ENCODE results near the gene CFL2.

CFL2 gene

GRCh38 chr14:34692348-34692747 is 22.0 kb downstream of the CFL2 start:
- Histone ChIP-seq H3K27me3 (ENCODE audit: insufficient read depth, poor library complexity, severe bottlenecking) (no peaks in the 10 kb centered on the region), H3K36me3 (ENCODE audit: low read depth) (no peaks in the 10 kb centered on the region), H3K4me1 (ENCODE audit: insufficient read depth, poor library complexity, severe bottlenecking) (peaks cover 9% of the 10 kb centered on the region), H3K9me3 (ENCODE audit: severe bottlenecking) (no peaks in the 10 kb centered on the region), H3K4me3 (ENCODE audit: severe bottlenecking) (no peak overlapping the region), H3K27ac (ENCODE audit: poor library complexity, severe bottlenecking) (no peak overlapping the region)
- no peak for TF ChIP-seq CTCF (IDR thresholded peaks at IDR 0.05; ENCODE audit: poor library complexity, severe bottlenecking)
- DNase-seq (ENCODE audit: low spot score) (no peak), ATAC-seq (ENCODE audit: low read depth) (no peak)

- no peak overlapping the region for H3K4me3 ChIP-seq (ENCODE audit: severe bottlenecking)
- no peaks in the 10 kb centered on the region for H3K27me3 ChIP-seq (ENCODE audit: insufficient read depth, poor library complexity, severe bottlenecking)
- peaks cover 9% of the 10 kb centered on the region for H3K4me1 ChIP-seq (ENCODE audit: insufficient read depth, poor library complexity, severe bottlenecking)
- H3K9me3 ChIP-seq (ENCODE audit: severe bottlenecking): no peaks in the 10 kb centered on the region
- no peak overlapping the region for H3K27ac ChIP-seq (ENCODE audit: poor library complexity, severe bottlenecking)
- no peak for ATAC-seq (ENCODE audit: low read depth)
- DNase-seq (ENCODE audit: low spot score): no peak
- H3K36me3 ChIP-seq (ENCODE audit: low read depth): no peaks in the 10 kb centered on the region
- no peak for TF ChIP-seq CTCF (IDR thresholded peaks at IDR 0.05; ENCODE audit: poor library complexity, severe bottlenecking)
Observed at GRCh38 chr14:34691206-34691605, 23.2 kb downstream of the CFL2 start.

- no peak for ATAC-seq (ENCODE audit: low read depth)
- no peak overlapping the region for H3K27ac ChIP-seq (ENCODE audit: poor library complexity, severe bottlenecking)
- no peaks in the 10 kb centered on the region for H3K27me3 ChIP-seq (ENCODE audit: insufficient read depth, poor library complexity, severe bottlenecking)
- no peaks in the 10 kb centered on the region for H3K36me3 ChIP-seq (ENCODE audit: low read depth)
- peaks cover 9% of the 10 kb centered on the region for H3K4me1 ChIP-seq (ENCODE audit: insufficient read depth, poor library complexity, severe bottlenecking)
- H3K9me3 ChIP-seq (ENCODE audit: severe bottlenecking): no peaks in the 10 kb centered on the region
- DNase-seq (ENCODE audit: low spot score): no peak
- no peak overlapping the region for H3K4me3 ChIP-seq (ENCODE audit: severe bottlenecking)
- no peak for TF ChIP-seq CTCF (IDR thresholded peaks at IDR 0.05; ENCODE audit: poor library complexity, severe bottlenecking)
Observed at GRCh38 chr14:34688470-34689206, 25.8 kb downstream of the CFL2 start.

- no peak overlapping the region for H3K4me3 ChIP-seq (ENCODE audit: severe bottlenecking)
- ATAC-seq (ENCODE audit: low read depth): no peak
- H3K27me3 ChIP-seq (ENCODE audit: insufficient read depth, poor library complexity, severe bottlenecking): no peaks in the 10 kb centered on the region
- H3K4me1 ChIP-seq (ENCODE audit: insufficient read depth, poor library complexity, severe bottlenecking): no peaks in the 10 kb centered on the region
- no peak for TF ChIP-seq CTCF (IDR thresholded peaks at IDR 0.05; ENCODE audit: poor library complexity, severe bottlenecking)
- H3K36me3 ChIP-seq (ENCODE audit: low read depth): no peaks in the 10 kb centered on the region
- no peaks in the 10 kb centered on the region for H3K9me3 ChIP-seq (ENCODE audit: severe bottlenecking)
- H3K27ac ChIP-seq (ENCODE audit: poor library complexity, severe bottlenecking): no peak overlapping the region
- DNase-seq (ENCODE audit: low spot score): no peak
Observed at GRCh38 chr14:34685819-34686428, 28.5 kb downstream of the CFL2 start.

GRCh38 chr14:34684578-34684977 is 29.8 kb downstream of the CFL2 start:
- DNase-seq (ENCODE audit: low spot score) (no peak), ATAC-seq (ENCODE audit: low read depth) (peak; percentile 72)
- H3K36me3 ChIP-seq (ENCODE audit: low read depth): no peaks in the 10 kb centered on the region
- no peak overlapping the region for H3K4me3 ChIP-seq (ENCODE audit: severe bottlenecking)
- no peaks in the 10 kb centered on the region for H3K27me3 ChIP-seq (ENCODE audit: insufficient read depth, poor library complexity, severe bottlenecking)
- no peaks in the 10 kb centered on the region for H3K9me3 ChIP-seq (ENCODE audit: severe bottlenecking)
- no peak overlapping the region for H3K27ac ChIP-seq (ENCODE audit: poor library complexity, severe bottlenecking)
- TF ChIP-seq CTCF (IDR thresholded peaks at IDR 0.05; ENCODE audit: poor library complexity, severe bottlenecking): no peak
- no peaks in the 10 kb centered on the region for H3K4me1 ChIP-seq (ENCODE audit: insufficient read depth, poor library complexity, severe bottlenecking)

All from RWPE2 (cell line).